ENCODE data around the gene DESI1.

- no peak for TF ChIP-seq EP300 (IDR thresholded peaks at IDR 0.05; ENCODE audit: low read depth in 2 of 2, low read length in 2 of 2)
- TF ChIP-seq EP300 (CRISPR knock-in tag; IDR thresholded peaks at IDR 0.05; ENCODE audit: borderline replicate concordance): no peak
- TF ChIP-seq NONO (IDR thresholded peaks at IDR 0.05): no peak
- no peak for TF ChIP-seq NONO (CRISPR knock-in tag; conservative IDR thresholded peaks at IDR 0.05)
- TF ChIP-seq HMGXB4 (CRISPR knock-in tag; IDR thresholded peaks at IDR 0.05; ENCODE audit: borderline replicate concordance in 1 of 2, low read depth in 1 of 2): no peak
- TF ChIP-seq CTCF (CRISPR knock-in tag; IDR thresholded peaks at IDR 0.05): no peak
- TF ChIP-seq SIN3A (IDR thresholded peaks at IDR 0.05; ENCODE audit: borderline replicate concordance, low read depth, low read length): no peak
- TF ChIP-seq ZNF207 (IDR thresholded peaks at IDR 0.05; ENCODE audit: borderline replicate concordance): no peak
- no peak for TF ChIP-seq RCOR2 (CRISPR knock-in tag; IDR thresholded peaks at IDR 0.05)
- no peak for TF ChIP-seq SMARCE1 (IDR thresholded peaks at IDR 0.05; ENCODE audit: borderline replicate concordance)
- no peak for TF ChIP-seq JUND (CRISPR knock-in tag; IDR thresholded peaks at IDR 0.05)
- no peak for TF ChIP-seq JUN (CRISPR knock-in tag; IDR thresholded peaks at IDR 0.05)
Observed at GRCh38 chr22:41650821-41651220, 30.0 kb upstream of the DESI1 start.

All from HepG2 (cell line).